Measurements from ENCODE around the gene GMIP.

DNA sequence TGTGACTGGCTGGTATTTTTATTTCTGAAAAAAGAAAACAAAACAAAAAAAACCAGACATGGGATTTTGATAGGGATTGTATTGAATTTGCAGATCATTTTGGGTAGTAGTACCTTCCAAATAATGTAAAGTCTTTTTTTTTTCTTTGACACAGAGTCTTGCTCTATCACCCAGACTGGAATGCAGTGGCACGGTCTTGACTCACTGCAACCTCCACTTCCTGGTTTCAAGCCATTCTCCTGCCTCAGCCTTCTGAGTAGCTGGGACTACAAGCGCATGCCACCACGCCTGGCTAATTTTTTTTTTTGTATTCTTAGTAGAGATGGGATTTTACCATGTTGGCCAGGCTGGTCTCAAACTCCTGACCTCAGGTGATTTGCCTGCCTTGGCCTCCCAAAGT lies 29.4 kb upstream of the GMIP start:
- TF ChIP-seq, protein P1, sequence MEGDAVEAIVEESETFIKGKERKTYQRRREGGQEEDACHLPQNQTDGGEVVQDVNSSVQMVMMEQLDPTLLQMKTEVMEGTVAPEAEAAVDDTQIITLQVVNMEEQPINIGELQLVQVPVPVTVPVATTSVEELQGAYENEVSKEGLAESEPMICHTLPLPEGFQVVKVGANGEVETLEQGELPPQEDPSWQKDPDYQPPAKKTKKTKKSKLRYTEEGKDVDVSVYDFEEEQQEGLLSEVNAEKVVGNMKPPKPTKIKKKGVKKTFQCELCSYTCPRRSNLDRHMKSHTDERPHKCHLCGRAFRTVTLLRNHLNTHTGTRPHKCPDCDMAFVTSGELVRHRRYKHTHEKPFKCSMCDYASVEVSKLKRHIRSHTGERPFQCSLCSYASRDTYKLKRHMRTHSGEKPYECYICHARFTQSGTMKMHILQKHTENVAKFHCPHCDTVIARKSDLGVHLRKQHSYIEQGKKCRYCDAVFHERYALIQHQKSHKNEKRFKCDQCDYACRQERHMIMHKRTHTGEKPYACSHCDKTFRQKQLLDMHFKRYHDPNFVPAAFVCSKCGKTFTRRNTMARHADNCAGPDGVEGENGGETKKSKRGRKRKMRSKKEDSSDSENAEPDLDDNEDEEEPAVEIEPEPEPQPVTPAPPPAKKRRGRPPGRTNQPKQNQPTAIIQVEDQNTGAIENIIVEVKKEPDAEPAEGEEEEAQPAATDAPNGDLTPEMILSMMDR (IDR thresholded peaks at IDR 0.05) = no peak
- no peak for TF ChIP-seq POLR2A (IDR thresholded peaks at IDR 0.05)

Measured in thyroid gland (tissue), 4 donors.